Heart left ventricle (tissue), 13 donors: ENCODE measurements around the gene LRRFIP1.

Experiments used
- POLR2A ChIP-seq, 2 donors: fragments of 450-650 bp; IDR thresholded peaks; one replicate each; pipeline ENCODE4 v1.6.1; 2017; ENCODE audit warnings: antibody characterized with exemption in 2 of 2, mild to moderate bottlenecking in 2 of 2, moderate library complexity in 2 of 2
- TF ChIP-seq, protein P1 (sequence below), 12 donors: fragments of 200-600 bp; sonication (generic) in 4 of 12; IDR thresholded peaks; one replicate each; pipeline versions ENCODE4 v1.5.0 to v1.8.0; 2018 to 2022; ENCODE audit warnings: antibody characterized with exemption in 12 of 12, mild to moderate bottlenecking in 5 of 12
- donor health status: ischemic (EF 13 %, LVEDD 7.1; RV severe dilation, severe dysfunction).
- donor health status: DM: no; HTN: yes; CAD: no.
- donor health status: DM: no; HTN: no; CAD: no.
- donor health status: ischemic (EF 25% LVEDD 6.9; RV normal size, moderate dysfunction).
- donor health status: ischemic (EF 25% LVEDD 5.7; RV mildly dilated, moderate dysfunction).
- donor health status: ischemic (EF 35%, LVEDD 5.7; RV mildly dilated, moderate dysfunction).
- donor health status: nonischemic (EF 11% LVEDD 7.7; RV severe dilation, severe dysfunction).
- donor health status: DM: yes; HTN: yes; CAD: no.
- donor health status: PGD.
- donor health status: ischemic (EF 29% LVEDD 5.4; RV normal size, mild dysfunction).
- donor health status: nonischemic (EF 23%, LVEDD 6.1; RV moderate dilation, normal function).

DNA sequence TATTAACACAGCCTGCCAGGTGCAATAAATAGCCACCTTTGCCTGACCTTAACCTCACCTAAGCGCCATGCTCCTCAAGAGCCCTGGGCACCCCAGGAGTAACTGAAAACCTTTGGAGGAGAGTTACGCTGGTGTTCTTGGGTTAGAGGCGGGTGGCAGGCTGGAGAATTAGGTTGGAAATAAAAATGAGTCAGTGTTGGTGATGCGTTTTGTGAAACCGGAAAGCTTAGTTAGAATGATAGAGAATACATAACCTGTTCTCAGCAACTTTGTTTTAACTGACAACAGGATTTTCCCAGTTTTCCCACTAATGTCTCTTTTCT lies 17.0 kb downstream of the LRRFIP1 start:
- TF ChIP-seq, protein P1, sequence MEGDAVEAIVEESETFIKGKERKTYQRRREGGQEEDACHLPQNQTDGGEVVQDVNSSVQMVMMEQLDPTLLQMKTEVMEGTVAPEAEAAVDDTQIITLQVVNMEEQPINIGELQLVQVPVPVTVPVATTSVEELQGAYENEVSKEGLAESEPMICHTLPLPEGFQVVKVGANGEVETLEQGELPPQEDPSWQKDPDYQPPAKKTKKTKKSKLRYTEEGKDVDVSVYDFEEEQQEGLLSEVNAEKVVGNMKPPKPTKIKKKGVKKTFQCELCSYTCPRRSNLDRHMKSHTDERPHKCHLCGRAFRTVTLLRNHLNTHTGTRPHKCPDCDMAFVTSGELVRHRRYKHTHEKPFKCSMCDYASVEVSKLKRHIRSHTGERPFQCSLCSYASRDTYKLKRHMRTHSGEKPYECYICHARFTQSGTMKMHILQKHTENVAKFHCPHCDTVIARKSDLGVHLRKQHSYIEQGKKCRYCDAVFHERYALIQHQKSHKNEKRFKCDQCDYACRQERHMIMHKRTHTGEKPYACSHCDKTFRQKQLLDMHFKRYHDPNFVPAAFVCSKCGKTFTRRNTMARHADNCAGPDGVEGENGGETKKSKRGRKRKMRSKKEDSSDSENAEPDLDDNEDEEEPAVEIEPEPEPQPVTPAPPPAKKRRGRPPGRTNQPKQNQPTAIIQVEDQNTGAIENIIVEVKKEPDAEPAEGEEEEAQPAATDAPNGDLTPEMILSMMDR (IDR thresholded peaks at IDR 0.05) = no peak
- TF ChIP-seq POLR2A (IDR thresholded peaks at IDR 0.05) = no peak
